Measurements from ENCODE around the gene RBMS2.

Gene RBMS2

GRCh38 chr12:56521590-56522371 is at the start of gene RBMS2:
Gene RBMS2, plus strand, starts transcription at chr12:56521820. Its CDS starts 204 bp downstream, at chr12:56522024.
- peak; percentile 95 for ATAC-seq

GRCh38 chr12:56474389-56474788 is 47.2 kb upstream of the RBMS2 start:
- ATAC-seq, result no peak
- TF ChIP-seq ISL1 (CRISPR knock-in tag; IDR thresholded peaks at IDR 0.05) (no peak), PPARA (CRISPR knock-in tag; IDR thresholded peaks at IDR 0.05; ENCODE audit: borderline replicate concordance) (no peak), ZNF8 (CRISPR knock-in tag; IDR thresholded peaks at IDR 0.05) (no peak), ZNF565 (CRISPR knock-in tag; conservative IDR thresholded peaks at IDR 0.05; ENCODE audit: low read depth) (no peak), GLIS3 (CRISPR knock-in tag; IDR thresholded peaks at IDR 0.05) (no peak), ZC3H10 (CRISPR knock-in tag; IDR thresholded peaks at IDR 0.05) (no peak), SNAI2 (CRISPR knock-in tag; IDR thresholded peaks at IDR 0.05) (no peak), RARB (CRISPR knock-in tag; IDR thresholded peaks at IDR 0.05) (no peak), ESRRG (CRISPR knock-in tag; IDR thresholded peaks at IDR 0.05) (no peak), BACH2 (CRISPR knock-in tag; IDR thresholded peaks at IDR 0.05; ENCODE audit: borderline replicate concordance) (no peak), PATZ1 (CRISPR knock-in tag; IDR thresholded peaks at IDR 0.05; ENCODE audit: borderline replicate concordance) (no peak), ZFP30 (CRISPR knock-in tag; IDR thresholded peaks at IDR 0.05) (no peak), POU6F1 (CRISPR knock-in tag; IDR thresholded peaks at IDR 0.05; ENCODE audit: borderline replicate concordance, low read depth) (no peak), TOX (CRISPR knock-in tag; IDR thresholded peaks at IDR 0.05; ENCODE audit: borderline replicate concordance) (no peak)

More at GRCh38 chr12:56521590-56522371, at the start of gene RBMS2:
- TF ChIP-seq ESRRG (CRISPR knock-in tag; IDR thresholded peaks at IDR 0.05) (no peak), BACH2 (CRISPR knock-in tag; IDR thresholded peaks at IDR 0.05; ENCODE audit: borderline replicate concordance) (no peak), ZNF70 (CRISPR knock-in tag; IDR thresholded peaks at IDR 0.05) (no peak), TSHZ2 (CRISPR knock-in tag; IDR thresholded peaks at IDR 0.05) (no peak), ZNF565 (CRISPR knock-in tag; conservative IDR thresholded peaks at IDR 0.05; ENCODE audit: low read depth) (no peak), CSDC2 (CRISPR knock-in tag; IDR thresholded peaks at IDR 0.05) (no peak), ZNF8 (CRISPR knock-in tag; IDR thresholded peaks at IDR 0.05) (no peak), ZFP3 (CRISPR knock-in tag; IDR thresholded peaks at IDR 0.05) (no peak), ZC3H10 (CRISPR knock-in tag; IDR thresholded peaks at IDR 0.05) (no peak), TOX (CRISPR knock-in tag; IDR thresholded peaks at IDR 0.05; ENCODE audit: borderline replicate concordance) (no peak), CREB5 (CRISPR knock-in tag; IDR thresholded peaks at IDR 0.05; ENCODE audit: low read depth) (no peak), ARNTL (CRISPR knock-in tag; IDR thresholded peaks at IDR 0.05; ENCODE audit: borderline replicate concordance, low read depth) (no peak), GLIS3 (CRISPR knock-in tag; IDR thresholded peaks at IDR 0.05) (no peak), RARB (CRISPR knock-in tag; IDR thresholded peaks at IDR 0.05) (no peak), CSRNP3 (CRISPR knock-in tag; IDR thresholded peaks at IDR 0.05) (no peak)
